Mucosa of descending colon (tissue), 3 donors: ENCODE data around the gene RASGEF1C. TPM values are rescaled to one million over a fixed set of nuclear protein-coding genes. Genes with fewer than 3 reads are reported as not detected.

ENCODE experiments used
- ATAC-seq: fragments of 200-7000 bp; cut with Tn5 transposase; one replicate; pipeline ENCODE4 v1.9.1; 2020; ENCODE audit warnings: mild to moderate bottlenecking, moderate library complexity
- DNase-seq, 3 donors: peaks; one replicate each; pipeline ENCODE4 v3.0.0-alpha.2; 2020
- H3K36me3 ChIP-seq: fragments of 200-600 bp; one replicate; pipeline ENCODE4 v1.8.0; 2021; ENCODE audit warnings: low read depth, mild to moderate bottlenecking
- H3K4me1 ChIP-seq: fragments of 200-600 bp; one replicate; pipeline ENCODE4 v1.8.0; 2021; ENCODE audit warnings: low read depth, mild to moderate bottlenecking
- H3K4me3 ChIP-seq: fragments of 200-600 bp; one replicate; pipeline ENCODE4 v1.8.0; 2021; ENCODE audit warnings: mild to moderate bottlenecking
- H3K9me3 ChIP-seq: fragments of 200-600 bp; one replicate; pipeline ENCODE4 v1.8.0; 2021; ENCODE audit warnings: mild to moderate bottlenecking
- intact Hi-C, 2 donors: fragments of 100-400 bp; cut with DNase I in 1 of 2; cut with micrococcal nuclease in 1 of 2; formaldehyde crosslinking; loops; one replicate each; pipeline versions ENCODE4 v1.11.0 to v1.11.1; 2022; cut with DNase I, micrococcal nuclease
- total RNA-seq, 3 donors: library from RNA; stranded (reverse); fragmentation: NEBNext Ultra II Directional in 2 of 3; extraction: Animal tissue kit (Norgen Biotek cat#: 25700) in 2 of 3; gene quantifications; one replicate each; pipeline versions ENCODE4 v1.2.1 to v1.2.4, GENCODE V29; 2021 to 2023
- TF ChIP-seq, protein P1 (sequence below): fragments of 200-600 bp; IDR thresholded peaks from one replicate; pipeline ENCODE4 v1.8.0; 2022; ENCODE audit warnings: antibody characterized with exemption, mild to moderate bottlenecking
- donor health status: DM: no; HTN: no; CAD: no; lungs with moderate emphysema.
- donor health status: DM: no; HTN: no; CAD: no.
- donor health status: DM: no; HTN: yes; CAD: no.

Gene RASGEF1C
- total RNA-seq, 3 donors from 2014 or later = 0.17 to 1.9 (median 0.65) TPM

DNA sequence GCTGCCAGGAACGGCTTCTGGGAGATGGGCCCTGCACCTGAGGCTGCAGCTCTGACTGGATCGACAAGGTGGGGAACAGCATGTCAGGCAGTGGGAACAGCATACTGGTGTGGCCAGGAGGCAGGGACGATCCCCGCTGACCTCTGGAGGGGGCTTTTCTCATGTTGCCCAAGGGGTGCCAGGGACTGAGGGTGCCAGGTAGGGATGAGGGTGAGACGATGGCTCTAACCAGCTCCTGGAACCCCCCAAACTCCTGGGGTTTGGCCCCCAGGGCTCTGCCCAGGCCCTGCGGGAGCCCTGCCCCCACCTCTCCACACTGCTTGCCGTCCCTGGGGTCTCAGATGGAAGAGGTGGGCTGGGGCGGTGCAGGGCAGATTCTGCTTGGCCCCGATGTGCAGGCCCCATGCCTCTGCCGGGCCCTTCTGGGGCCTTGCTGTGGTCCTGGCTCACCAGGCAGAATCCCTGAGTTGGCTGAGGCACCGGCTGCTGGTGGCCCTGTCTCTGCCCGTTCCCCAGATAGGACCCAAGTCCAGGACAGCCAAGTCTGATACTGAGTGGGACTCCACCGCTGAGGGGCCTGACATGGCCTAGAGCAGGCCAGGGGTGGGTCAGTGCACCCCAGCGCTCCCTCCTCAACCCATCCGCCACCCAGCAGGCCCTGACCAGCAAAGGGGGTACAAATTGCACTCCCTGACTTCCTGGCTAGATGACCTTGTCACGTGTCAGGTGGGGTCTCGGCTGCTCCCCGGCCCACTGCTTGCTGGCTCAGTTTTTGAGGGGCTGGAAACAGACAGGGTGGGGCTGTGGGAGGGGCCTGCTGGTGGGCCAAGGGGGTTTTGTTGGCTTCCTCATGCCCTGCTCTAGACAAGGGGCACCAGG, 109.0 kb downstream of the RASGEF1C start:
- H3K36me3 ChIP-seq = no peaks in the 10 kb centered on the region
- intact Hi-C loops = no loop called here
- DNase-seq (no peak), ATAC-seq (peak; percentile 23)
- no peaks in the 10 kb centered on the region for H3K4me1 ChIP-seq
- no peaks in the 10 kb centered on the region for H3K9me3 ChIP-seq
- TF ChIP-seq, protein P1, sequence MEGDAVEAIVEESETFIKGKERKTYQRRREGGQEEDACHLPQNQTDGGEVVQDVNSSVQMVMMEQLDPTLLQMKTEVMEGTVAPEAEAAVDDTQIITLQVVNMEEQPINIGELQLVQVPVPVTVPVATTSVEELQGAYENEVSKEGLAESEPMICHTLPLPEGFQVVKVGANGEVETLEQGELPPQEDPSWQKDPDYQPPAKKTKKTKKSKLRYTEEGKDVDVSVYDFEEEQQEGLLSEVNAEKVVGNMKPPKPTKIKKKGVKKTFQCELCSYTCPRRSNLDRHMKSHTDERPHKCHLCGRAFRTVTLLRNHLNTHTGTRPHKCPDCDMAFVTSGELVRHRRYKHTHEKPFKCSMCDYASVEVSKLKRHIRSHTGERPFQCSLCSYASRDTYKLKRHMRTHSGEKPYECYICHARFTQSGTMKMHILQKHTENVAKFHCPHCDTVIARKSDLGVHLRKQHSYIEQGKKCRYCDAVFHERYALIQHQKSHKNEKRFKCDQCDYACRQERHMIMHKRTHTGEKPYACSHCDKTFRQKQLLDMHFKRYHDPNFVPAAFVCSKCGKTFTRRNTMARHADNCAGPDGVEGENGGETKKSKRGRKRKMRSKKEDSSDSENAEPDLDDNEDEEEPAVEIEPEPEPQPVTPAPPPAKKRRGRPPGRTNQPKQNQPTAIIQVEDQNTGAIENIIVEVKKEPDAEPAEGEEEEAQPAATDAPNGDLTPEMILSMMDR = no peak
- H3K4me3 ChIP-seq = no peak overlapping the region

DNA sequence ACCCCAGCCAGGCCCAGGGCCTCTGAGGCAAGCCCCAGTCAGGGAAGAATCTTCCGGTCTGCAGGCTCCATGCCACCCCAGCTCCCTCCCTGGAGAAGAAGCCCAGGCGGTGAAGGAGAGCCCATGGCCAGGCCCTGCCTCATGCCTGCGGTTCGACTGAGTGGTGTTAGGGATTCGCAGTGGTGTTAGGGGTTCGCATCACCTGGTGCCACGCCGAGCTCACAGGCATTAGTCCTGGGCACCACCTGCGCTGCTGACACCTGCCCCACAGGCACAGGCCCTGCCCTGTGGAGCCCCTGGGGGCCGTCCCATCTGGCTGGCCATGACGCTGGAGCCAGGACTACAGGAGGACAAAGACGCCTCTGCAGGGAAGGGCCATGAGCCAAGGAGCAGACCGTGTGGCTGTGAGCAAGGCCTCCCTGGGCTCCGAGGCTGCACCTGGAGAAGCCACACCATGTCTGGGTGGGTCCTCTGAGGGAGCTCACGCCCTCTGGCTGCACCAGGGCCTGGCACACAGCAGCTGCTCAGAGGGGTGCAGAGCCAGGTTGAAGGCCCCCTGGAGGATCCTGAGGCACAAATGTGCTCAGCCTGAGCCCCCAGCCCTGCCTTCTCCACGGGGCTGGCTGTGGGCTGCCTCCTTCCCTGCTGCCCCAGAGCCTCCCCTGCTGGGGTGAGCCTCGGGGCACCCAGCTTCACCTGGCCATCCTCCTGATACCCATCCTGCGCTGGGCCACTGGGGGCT, 109.8 kb downstream of the RASGEF1C start:
- H3K36me3 ChIP-seq = no peaks in the 10 kb centered on the region
- H3K9me3 ChIP-seq = no peaks in the 10 kb centered on the region
- no peaks in the 10 kb centered on the region for H3K4me1 ChIP-seq
- DNase-seq (peak in 1 of 3 donors; percentile 43), ATAC-seq (no peak)
- TF ChIP-seq, protein P1 = no peak
- no peak overlapping the region for H3K4me3 ChIP-seq
- intact Hi-C loops = no loop called here

DNA sequence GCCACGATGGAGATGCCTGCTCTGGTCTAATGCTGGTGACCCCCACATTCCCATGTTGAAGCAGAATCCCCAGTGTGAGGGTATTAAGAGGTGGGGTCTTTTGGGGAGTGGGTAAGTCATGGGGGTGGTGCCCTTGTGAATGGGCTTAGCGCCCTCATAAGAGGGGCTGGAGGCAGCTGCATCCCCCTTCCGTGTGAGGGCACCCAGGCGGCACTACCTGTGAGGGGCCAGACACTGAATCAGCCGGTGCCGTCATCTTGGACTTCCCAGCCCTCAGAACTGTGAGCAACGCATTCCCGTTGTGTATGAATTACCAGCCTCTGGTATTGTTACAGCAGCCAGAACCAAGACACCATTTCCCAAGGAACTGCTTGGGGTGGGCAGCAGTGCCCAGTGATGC, 110.5 kb downstream of the RASGEF1C start:
- Histone ChIP-seq H3K36me3 (no peaks in the 10 kb centered on the region), H3K9me3 (no peaks in the 10 kb centered on the region), H3K4me3 (no peak overlapping the region), H3K4me1 (no peaks in the 10 kb centered on the region)
- DNase-seq (no peak), ATAC-seq (no peak)
- intact Hi-C loops = no loop called here
- TF ChIP-seq, protein P1 = no peak

DNA sequence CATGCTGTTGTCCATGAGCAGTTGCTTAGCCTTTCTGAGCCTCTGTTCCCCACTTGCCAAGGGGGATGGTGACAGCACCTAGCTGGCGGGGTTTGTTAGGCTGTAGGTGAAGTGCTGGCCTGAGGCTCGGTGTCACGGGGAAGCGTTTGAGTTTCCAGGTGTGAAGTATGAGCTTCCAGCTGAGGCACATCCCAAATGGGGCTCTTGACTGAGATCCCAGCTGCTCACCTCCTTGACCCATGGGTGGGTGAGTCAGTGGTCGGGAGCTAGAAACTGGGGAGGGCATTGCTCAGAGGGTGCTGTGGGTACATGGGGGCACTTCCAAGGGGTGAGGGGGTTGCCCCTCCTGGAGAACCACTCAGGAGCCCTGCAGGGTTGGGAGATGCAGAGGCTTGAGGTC, 111.1 kb downstream of the RASGEF1C start:
- Histone ChIP-seq H3K4me1 (no peaks in the 10 kb centered on the region), H3K4me3 (no peak overlapping the region), H3K9me3 (no peaks in the 10 kb centered on the region), H3K36me3 (no peaks in the 10 kb centered on the region)
- intact Hi-C loops = no loop called here
- TF ChIP-seq, protein P1 = no peak
- ATAC-seq (no peak), DNase-seq (no peak)

DNA sequence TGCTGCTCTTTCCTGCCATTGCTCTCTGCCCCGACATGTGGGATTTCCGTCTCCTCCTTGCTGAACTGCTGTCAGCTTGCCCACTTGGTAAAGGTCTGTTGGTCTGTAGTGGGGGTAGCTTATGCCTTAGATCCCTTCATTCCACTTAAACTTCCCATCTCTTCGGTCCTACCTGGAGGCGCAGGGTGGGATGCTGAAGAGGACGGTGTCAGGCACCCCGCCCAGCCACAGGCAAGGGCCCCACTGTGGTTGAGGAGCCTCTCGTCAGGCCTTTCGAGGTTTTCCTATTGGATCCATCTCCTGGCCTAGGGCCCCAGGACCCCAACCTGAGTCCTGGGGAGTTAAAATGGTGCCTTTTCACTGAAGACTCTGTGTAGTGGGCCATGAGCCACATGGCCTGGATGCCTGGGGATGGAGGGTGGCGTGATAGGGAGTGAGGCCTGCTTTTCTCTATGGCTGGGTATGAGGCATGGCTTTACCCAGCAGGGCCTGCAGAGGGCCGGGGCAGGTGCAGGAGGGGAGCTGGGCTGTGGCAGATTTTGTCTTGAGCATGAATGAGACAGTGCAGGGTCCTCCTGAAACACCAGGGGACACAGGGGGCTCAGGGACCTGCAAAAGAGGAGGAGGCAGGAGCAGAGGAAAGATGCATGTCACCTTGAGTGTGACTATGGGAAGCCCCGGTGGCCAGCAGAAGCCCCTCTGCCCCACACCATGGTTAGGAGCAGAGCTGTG, 111.7 kb downstream of the RASGEF1C start:
- ATAC-seq (no peak), DNase-seq (no peak)
- Histone ChIP-seq H3K4me1 (no peaks in the 10 kb centered on the region), H3K9me3 (no peaks in the 10 kb centered on the region), H3K36me3 (no peaks in the 10 kb centered on the region), H3K4me3 (no peak overlapping the region)
- TF ChIP-seq, protein P1 = no peak
- intact Hi-C loops = no loop called here
